ENCODE data around the gene RAB14.

DNA sequence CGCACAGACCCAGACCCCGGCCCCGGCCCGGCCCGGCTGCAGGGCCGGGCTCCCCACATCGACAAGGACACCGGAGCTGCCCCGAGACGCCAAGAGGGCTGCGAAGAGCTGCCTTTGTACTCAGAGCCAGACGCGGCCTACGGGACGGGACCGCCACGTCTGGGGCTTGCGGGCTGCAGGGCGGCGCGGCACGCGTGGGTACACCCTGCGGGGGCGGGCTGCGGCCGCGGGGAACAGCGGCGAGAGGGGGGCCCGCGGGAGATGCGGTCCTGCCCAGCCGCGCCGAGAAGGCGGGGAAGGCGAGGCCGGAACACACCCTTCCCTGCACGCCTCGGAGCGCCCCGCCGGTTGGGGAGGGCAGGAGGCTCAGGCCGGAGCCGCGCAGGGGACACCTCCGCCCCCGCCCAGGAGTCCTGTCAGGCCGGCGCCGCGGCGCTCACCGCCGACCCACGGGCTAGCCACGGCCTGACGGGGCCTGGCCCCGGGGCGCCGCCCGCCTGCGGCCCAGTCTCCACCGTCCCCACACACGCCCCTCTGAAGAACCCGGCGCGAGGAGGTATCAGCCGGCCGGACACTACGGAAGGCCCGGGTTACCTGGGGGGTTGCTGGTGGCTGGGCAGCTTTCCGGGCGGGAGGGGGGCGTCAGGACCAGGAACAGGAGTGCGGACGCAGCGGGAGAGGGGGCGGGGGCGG lies 478 bp downstream of the RAB14 start:
- TF ChIP-seq GLI4 (tag by site-specific recombination; IDR thresholded peaks at IDR 0.05) (no peak), BCL11B (tag by site-specific recombination; IDR thresholded peaks at IDR 0.05; ENCODE audit: low read depth) (no peak), YY1 (tag by site-specific recombination; IDR thresholded peaks at IDR 0.05) (no peak), ZNF660 (tag by site-specific recombination; IDR thresholded peaks at IDR 0.05) (0 out of 2 replicates have a peak, but pooled peaks have one; percentile 16), ZNF335 (tag by site-specific recombination; conservative IDR thresholded peaks at IDR 0.05) (no peak), ZNF76 (tag by site-specific recombination; IDR thresholded peaks at IDR 0.05; ENCODE audit: borderline replicate concordance, low read depth) (no peak), RBAK (tag by site-specific recombination; IDR thresholded peaks at IDR 0.05) (no peak), GLI2 (tag by site-specific recombination; IDR thresholded peaks at IDR 0.05; ENCODE audit: borderline replicate concordance, low read depth) (no peak), GFI1B (tag by site-specific recombination; IDR thresholded peaks at IDR 0.05) (no peak)
- TF ChIP-seq, protein P1, sequence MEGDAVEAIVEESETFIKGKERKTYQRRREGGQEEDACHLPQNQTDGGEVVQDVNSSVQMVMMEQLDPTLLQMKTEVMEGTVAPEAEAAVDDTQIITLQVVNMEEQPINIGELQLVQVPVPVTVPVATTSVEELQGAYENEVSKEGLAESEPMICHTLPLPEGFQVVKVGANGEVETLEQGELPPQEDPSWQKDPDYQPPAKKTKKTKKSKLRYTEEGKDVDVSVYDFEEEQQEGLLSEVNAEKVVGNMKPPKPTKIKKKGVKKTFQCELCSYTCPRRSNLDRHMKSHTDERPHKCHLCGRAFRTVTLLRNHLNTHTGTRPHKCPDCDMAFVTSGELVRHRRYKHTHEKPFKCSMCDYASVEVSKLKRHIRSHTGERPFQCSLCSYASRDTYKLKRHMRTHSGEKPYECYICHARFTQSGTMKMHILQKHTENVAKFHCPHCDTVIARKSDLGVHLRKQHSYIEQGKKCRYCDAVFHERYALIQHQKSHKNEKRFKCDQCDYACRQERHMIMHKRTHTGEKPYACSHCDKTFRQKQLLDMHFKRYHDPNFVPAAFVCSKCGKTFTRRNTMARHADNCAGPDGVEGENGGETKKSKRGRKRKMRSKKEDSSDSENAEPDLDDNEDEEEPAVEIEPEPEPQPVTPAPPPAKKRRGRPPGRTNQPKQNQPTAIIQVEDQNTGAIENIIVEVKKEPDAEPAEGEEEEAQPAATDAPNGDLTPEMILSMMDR (tag by site-specific recombination; IDR thresholded peaks at IDR 0.05): no peak

Measured in HEK293 (cell line).